ENCODE measurements around the gene DYNLT5. TPM values are rescaled to one million over a fixed set of nuclear protein-coding genes. Genes with fewer than 3 reads are reported as not detected.
"Not testable (repeated sequence)": the region's sequence is repeated elsewhere in the genome, so short reads cannot be mapped to it uniquely, and the experiment has no call there.

Gene DYNLT5
- polyA plus RNA-seq, 1 of the 3 experiments (the other 2 are of a cell fraction) = not detected

GRCh38 chr1:66791621-66792610 is 39.7 kb downstream of the DYNLT5 start:
- H3K4me1 ChIP-seq (ENCODE audit: control insufficient read depth in 1 of 2, insufficient read depth in 2 of 2, low read depth in 1 of 2, low read length in 1 of 2) = no peaks in the 10 kb centered on the region
- no peaks in the 10 kb centered on the region for H3F3A ChIP-seq (replicated peaks; ENCODE audit: insufficient read depth)
- H2AFZ ChIP-seq (ENCODE audit: low read depth) = no peak overlapping the region
- H3K9me3 ChIP-seq = no peaks in the 10 kb centered on the region
- DNase-seq = no peak
- no peaks in the 10 kb centered on the region for H3K27me3 ChIP-seq (ENCODE audit: insufficient read depth)
- no peaks in the 10 kb centered on the region for H3K9me2 ChIP-seq
- TF ChIP-seq NFIC (IDR thresholded peaks at IDR 0.05; ENCODE audit: borderline replicate concordance) (no peak), SMC3 (IDR thresholded peaks at IDR 0.05; ENCODE audit: low read depth, low read length) (no peak), MXI1 (IDR thresholded peaks at IDR 0.05; ENCODE audit: low read depth, low read length) (no peak), CHD2 (IDR thresholded peaks at IDR 0.05; ENCODE audit: low read length, partially characterized antibody) (no peak), RXRA (IDR thresholded peaks at IDR 0.05; ENCODE audit: borderline replicate concordance, low read depth) (no peak), MAX (IDR thresholded peaks at IDR 0.05; ENCODE audit: low read depth) (no peak), TAF1 (IDR thresholded peaks at IDR 0.05; ENCODE audit: borderline replicate concordance, low read depth, low read length) (no peak), EP300 (IDR thresholded peaks at IDR 0.05; ENCODE audit: borderline replicate concordance in 1 of 2, low read depth in 1 of 2, low read length in 1 of 2) (no peak), POLR2AphosphoS5 (IDR thresholded peaks at IDR 0.05; ENCODE audit: low read depth, low read length) (no peak), RFX5 (IDR thresholded peaks at IDR 0.05; ENCODE audit: low read length) (no peak), EZH2phosphoT487 (IDR thresholded peaks at IDR 0.05; ENCODE audit: borderline replicate concordance, low read depth) (no peak), REST (IDR thresholded peaks at IDR 0.05; ENCODE audit: low read depth, low read length) (no peak), IRF3 (IDR thresholded peaks at IDR 0.05; ENCODE audit: low read depth, low read length) (no peak), FOXJ3 (CRISPR knock-in tag; IDR thresholded peaks at IDR 0.05) (no peak), RCOR1 (IDR thresholded peaks at IDR 0.05; ENCODE audit: low read length) (no peak), ZBTB33 (IDR thresholded peaks at IDR 0.05; ENCODE audit: borderline replicate concordance, low read depth) (no peak), RAD21 (IDR thresholded peaks at IDR 0.05; ENCODE audit: low read length) (no peak), TCF12 (IDR thresholded peaks at IDR 0.05) (no peak), TEAD4 (IDR thresholded peaks at IDR 0.05; ENCODE audit: borderline replicate concordance, insufficient read depth) (no peak)
- no peak overlapping the region for H3K4me2 ChIP-seq
- H3K9ac ChIP-seq = no peak overlapping the region
- 68% methylated on average over 5 of the region's 5 CpGs for WGBS (ENCODE audit: low lambda C conversion rate)
- H3K36me3 ChIP-seq (replicated peaks in 1 of 2; ENCODE audit: control insufficient read depth in 1 of 2, insufficient read depth in 2 of 2, low read length in 1 of 2) = no peaks in the 10 kb centered on the region
- ChIA-PET POLR2A (no interaction called here), CTCF (no interaction called here)
- H3K4me3 ChIP-seq (ENCODE audit: low read depth in 2 of 2, low read length in 1 of 2) = no peak overlapping the region
- no peak overlapping the region for H3K27ac ChIP-seq (ENCODE audit: low read depth in 2 of 2, low read length in 1 of 2)
- H3K79me2 ChIP-seq (ENCODE audit: insufficient read depth) = no peaks in the 10 kb centered on the region
- no peaks in the 10 kb centered on the region for H4K20me1 ChIP-seq (ENCODE audit: insufficient read depth)

- H3K4me1 ChIP-seq (ENCODE audit: control insufficient read depth in 1 of 2, insufficient read depth in 2 of 2, low read depth in 1 of 2, low read length in 1 of 2); H3K4me2 ChIP-seq; H3K27me3 ChIP-seq (ENCODE audit: insufficient read depth); H3F3A ChIP-seq (replicated peaks; ENCODE audit: insufficient read depth); DNase-seq; H3K79me2 ChIP-seq (ENCODE audit: insufficient read depth); H2AFZ ChIP-seq (ENCODE audit: low read depth); H3K36me3 ChIP-seq (replicated peaks in 1 of 2; ENCODE audit: control insufficient read depth in 1 of 2, insufficient read depth in 2 of 2, low read length in 1 of 2); H3K9ac ChIP-seq; H4K20me1 ChIP-seq (ENCODE audit: insufficient read depth); POLR2A ChIA-PET; H3K27ac ChIP-seq (ENCODE audit: low read depth in 2 of 2, low read length in 1 of 2); H3K4me3 ChIP-seq (ENCODE audit: low read depth in 2 of 2, low read length in 1 of 2); H3K9me3 ChIP-seq; CTCF ChIA-PET; H3K9me2 ChIP-seq: not testable (repeated sequence)
- WGBS (ENCODE audit: low lambda C conversion rate) = 75% methylated on average over 2 of the region's 2 CpGs
These were observed 43.6 kb downstream of the DYNLT5 start for GRCh38 chr1:66795839-66796238.
